Liver (tissue), 3 donors: ENCODE results near the gene HAGH.

ENCODE experiments used
- EGR1 ChIP-seq, 2 donors: IDR thresholded peaks; 2 replicates each; pipeline ENCODE4 v1.6.1; 2016 to 2018; ENCODE audit warnings: antibody characterized with exemption in 2 of 2, low read depth in 2 of 2
- GABPA ChIP-seq, 2 donors: IDR thresholded peaks in 1 of 2; conservative IDR thresholded peaks in 1 of 2; 2 replicates each; pipeline ENCODE4 v1.6.1; 2016; ENCODE audit warnings: antibody characterized with exemption in 2 of 2, mild to moderate bottlenecking in 1 of 2, moderate library complexity in 1 of 2
- HNF4A ChIP-seq, 2 donors: conservative IDR thresholded peaks; 2 replicates each; pipeline ENCODE4 v1.6.1; 2016; ENCODE audit warnings: antibody characterized with exemption in 2 of 2, mild to moderate bottlenecking in 2 of 2
- JUND ChIP-seq, 2 donors: IDR thresholded peaks; 2 replicates each; pipeline ENCODE4 v1.6.1; 2016; ENCODE audit warnings: antibody characterized with exemption in 2 of 2
- NR2F2 ChIP-seq: IDR thresholded peaks from 2 replicates; pipeline ENCODE4 v1.6.1; 2016; ENCODE audit warnings: antibody characterized with exemption
- RAD21 ChIP-seq, 2 donors: IDR thresholded peaks; 2 replicates each; pipeline ENCODE4 v1.6.1; 2016; ENCODE audit warnings: antibody characterized with exemption in 2 of 2, mild to moderate bottlenecking in 2 of 2
- RXRA ChIP-seq, 2 donors: IDR thresholded peaks; 2 replicates each; pipeline ENCODE4 v1.6.1; 2017 to 2018; ENCODE audit warnings: antibody characterized with exemption in 2 of 2, mild to moderate bottlenecking in 1 of 2
- SP1 ChIP-seq: IDR thresholded peaks from 2 replicates; pipeline ENCODE4 v1.6.1; 2018; ENCODE audit warnings: antibody characterized with exemption, mild to moderate bottlenecking
- TAF1 ChIP-seq: conservative IDR thresholded peaks from 2 replicates; pipeline ENCODE4 v1.6.1; 2016; ENCODE audit warnings: antibody characterized with exemption, mild to moderate bottlenecking
- YY1 ChIP-seq: IDR thresholded peaks from 2 replicates; pipeline ENCODE4 v1.6.1; 2016; ENCODE audit warnings: antibody characterized with exemption, mild to moderate bottlenecking
- TF ChIP-seq, protein P1 (sequence below): fragments of 150-350 bp; IDR thresholded peaks from 2 replicates; pipeline ENCODE4 v1.5.1; 2017; ENCODE audit warnings: improper control_type of control experiment, low read depth, low read length; ENCODE audit not compliant: missing input control
- TF ChIP-seq, protein P2 (sequence below): IDR thresholded peaks from 2 replicates; pipeline ENCODE4 v1.6.1; 2016; ENCODE audit warnings: antibody characterized with exemption, mild to moderate bottlenecking
- TF ChIP-seq, protein P3 (sequence below): IDR thresholded peaks from 2 replicates; pipeline ENCODE4 v1.6.1; 2016; ENCODE audit warnings: antibody characterized with exemption
- TF ChIP-seq, protein P4 (sequence below): IDR thresholded peaks from 2 replicates; pipeline ENCODE4 v1.6.1; 2016; ENCODE audit warnings: antibody characterized with exemption
- donor health status: healthy.
- donor health status: healthy.

GRCh38 chr16:1861730-1862129 lies 35.1 kb upstream of the HAGH start:
- TF ChIP-seq, protein P1, sequence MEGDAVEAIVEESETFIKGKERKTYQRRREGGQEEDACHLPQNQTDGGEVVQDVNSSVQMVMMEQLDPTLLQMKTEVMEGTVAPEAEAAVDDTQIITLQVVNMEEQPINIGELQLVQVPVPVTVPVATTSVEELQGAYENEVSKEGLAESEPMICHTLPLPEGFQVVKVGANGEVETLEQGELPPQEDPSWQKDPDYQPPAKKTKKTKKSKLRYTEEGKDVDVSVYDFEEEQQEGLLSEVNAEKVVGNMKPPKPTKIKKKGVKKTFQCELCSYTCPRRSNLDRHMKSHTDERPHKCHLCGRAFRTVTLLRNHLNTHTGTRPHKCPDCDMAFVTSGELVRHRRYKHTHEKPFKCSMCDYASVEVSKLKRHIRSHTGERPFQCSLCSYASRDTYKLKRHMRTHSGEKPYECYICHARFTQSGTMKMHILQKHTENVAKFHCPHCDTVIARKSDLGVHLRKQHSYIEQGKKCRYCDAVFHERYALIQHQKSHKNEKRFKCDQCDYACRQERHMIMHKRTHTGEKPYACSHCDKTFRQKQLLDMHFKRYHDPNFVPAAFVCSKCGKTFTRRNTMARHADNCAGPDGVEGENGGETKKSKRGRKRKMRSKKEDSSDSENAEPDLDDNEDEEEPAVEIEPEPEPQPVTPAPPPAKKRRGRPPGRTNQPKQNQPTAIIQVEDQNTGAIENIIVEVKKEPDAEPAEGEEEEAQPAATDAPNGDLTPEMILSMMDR, result no peak
- TF ChIP-seq, protein P2, sequence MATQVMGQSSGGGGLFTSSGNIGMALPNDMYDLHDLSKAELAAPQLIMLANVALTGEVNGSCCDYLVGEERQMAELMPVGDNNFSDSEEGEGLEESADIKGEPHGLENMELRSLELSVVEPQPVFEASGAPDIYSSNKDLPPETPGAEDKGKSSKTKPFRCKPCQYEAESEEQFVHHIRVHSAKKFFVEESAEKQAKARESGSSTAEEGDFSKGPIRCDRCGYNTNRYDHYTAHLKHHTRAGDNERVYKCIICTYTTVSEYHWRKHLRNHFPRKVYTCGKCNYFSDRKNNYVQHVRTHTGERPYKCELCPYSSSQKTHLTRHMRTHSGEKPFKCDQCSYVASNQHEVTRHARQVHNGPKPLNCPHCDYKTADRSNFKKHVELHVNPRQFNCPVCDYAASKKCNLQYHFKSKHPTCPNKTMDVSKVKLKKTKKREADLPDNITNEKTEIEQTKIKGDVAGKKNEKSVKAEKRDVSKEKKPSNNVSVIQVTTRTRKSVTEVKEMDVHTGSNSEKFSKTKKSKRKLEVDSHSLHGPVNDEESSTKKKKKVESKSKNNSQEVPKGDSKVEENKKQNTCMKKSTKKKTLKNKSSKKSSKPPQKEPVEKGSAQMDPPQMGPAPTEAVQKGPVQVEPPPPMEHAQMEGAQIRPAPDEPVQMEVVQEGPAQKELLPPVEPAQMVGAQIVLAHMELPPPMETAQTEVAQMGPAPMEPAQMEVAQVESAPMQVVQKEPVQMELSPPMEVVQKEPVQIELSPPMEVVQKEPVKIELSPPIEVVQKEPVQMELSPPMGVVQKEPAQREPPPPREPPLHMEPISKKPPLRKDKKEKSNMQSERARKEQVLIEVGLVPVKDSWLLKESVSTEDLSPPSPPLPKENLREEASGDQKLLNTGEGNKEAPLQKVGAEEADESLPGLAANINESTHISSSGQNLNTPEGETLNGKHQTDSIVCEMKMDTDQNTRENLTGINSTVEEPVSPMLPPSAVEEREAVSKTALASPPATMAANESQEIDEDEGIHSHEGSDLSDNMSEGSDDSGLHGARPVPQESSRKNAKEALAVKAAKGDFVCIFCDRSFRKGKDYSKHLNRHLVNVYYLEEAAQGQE, result no peak
- TF ChIP-seq, protein P3, sequence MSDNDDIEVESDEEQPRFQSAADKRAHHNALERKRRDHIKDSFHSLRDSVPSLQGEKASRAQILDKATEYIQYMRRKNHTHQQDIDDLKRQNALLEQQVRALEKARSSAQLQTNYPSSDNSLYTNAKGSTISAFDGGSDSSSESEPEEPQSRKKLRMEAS, result no peak
- no peak for TF ChIP-seq JUND (IDR thresholded peaks at IDR 0.05)
- no peak for TF ChIP-seq SP1
- TF ChIP-seq EGR1 (IDR thresholded peaks at IDR 0.05; ENCODE audit: low read depth in 2 of 2), result no peak
- no peak for TF ChIP-seq TAF1
- no peak for TF ChIP-seq RAD21 (IDR thresholded peaks at IDR 0.05)
- TF ChIP-seq, protein P4, sequence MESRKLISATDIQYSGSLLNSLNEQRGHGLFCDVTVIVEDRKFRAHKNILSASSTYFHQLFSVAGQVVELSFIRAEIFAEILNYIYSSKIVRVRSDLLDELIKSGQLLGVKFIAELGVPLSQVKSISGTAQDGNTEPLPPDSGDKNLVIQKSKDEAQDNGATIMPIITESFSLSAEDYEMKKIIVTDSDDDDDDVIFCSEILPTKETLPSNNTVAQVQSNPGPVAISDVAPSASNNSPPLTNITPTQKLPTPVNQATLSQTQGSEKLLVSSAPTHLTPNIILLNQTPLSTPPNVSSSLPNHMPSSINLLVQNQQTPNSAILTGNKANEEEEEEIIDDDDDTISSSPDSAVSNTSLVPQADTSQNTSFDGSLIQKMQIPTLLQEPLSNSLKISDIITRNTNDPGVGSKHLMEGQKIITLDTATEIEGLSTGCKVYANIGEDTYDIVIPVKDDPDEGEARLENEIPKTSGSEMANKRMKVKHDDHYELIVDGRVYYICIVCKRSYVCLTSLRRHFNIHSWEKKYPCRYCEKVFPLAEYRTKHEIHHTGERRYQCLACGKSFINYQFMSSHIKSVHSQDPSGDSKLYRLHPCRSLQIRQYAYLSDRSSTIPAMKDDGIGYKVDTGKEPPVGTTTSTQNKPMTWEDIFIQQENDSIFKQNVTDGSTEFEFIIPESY, result no peak
- no peak for TF ChIP-seq NR2F2
- no peak for TF ChIP-seq GABPA (IDR thresholded peaks at IDR 0.05 in 1 of 2, conservative IDR thresholded peaks at IDR 0.05 in 1 of 2)
- no peak for TF ChIP-seq YY1
- no peak for TF ChIP-seq HNF4A (conservative IDR thresholded peaks at IDR 0.05)
- TF ChIP-seq RXRA (IDR thresholded peaks at IDR 0.05), result no peak
